Tibial nerve (tissue), 4 donors: Measurements from ENCODE around the gene TSHZ1.

Experiments
- CTCF ChIP-seq, 5 experiments: fragments of 200-600 bp in 3 of 5; fragments of 450-650 bp in 2 of 5; sonication (generic) in 3 of 5; IDR thresholded peaks; one replicate each; pipeline ENCODE4 v1.5.1; 2016 to 2019; ENCODE audit warnings: antibody characterized with exemption in 5 of 5, mild to moderate bottlenecking in 3 of 5, moderate library complexity in 2 of 5
- EP300 ChIP-seq, 2 donors: sonication (generic); formaldehyde crosslinking; IDR thresholded peaks; one replicate each; pipeline ENCODE4 v1.6.1; 2017; ENCODE audit warnings: antibody characterized with exemption in 2 of 2, mild to moderate bottlenecking in 1 of 2
- POLR2A ChIP-seq, 2 donors: fragments of 450-650 bp; IDR thresholded peaks; one replicate each; pipeline ENCODE4 v1.6.1; 2017; ENCODE audit warnings: antibody characterized with exemption in 2 of 2, mild to moderate bottlenecking in 2 of 2, moderate library complexity in 2 of 2

- no peak for TF ChIP-seq POLR2A (IDR thresholded peaks at IDR 0.05)
- no peak for TF ChIP-seq CTCF (IDR thresholded peaks at IDR 0.05)
- TF ChIP-seq EP300 (IDR thresholded peaks at IDR 0.05): no peak
These were observed 45.8 kb downstream of the TSHZ1 start for GRCh38 chr18:75256376-75256775.
